ENCODE results near the gene NFIX.
"Not testable (repeated sequence)": the region's sequence is repeated elsewhere in the genome, so short reads cannot be mapped to it uniquely, and the experiment has no call there.

The NFIX gene

DNA sequence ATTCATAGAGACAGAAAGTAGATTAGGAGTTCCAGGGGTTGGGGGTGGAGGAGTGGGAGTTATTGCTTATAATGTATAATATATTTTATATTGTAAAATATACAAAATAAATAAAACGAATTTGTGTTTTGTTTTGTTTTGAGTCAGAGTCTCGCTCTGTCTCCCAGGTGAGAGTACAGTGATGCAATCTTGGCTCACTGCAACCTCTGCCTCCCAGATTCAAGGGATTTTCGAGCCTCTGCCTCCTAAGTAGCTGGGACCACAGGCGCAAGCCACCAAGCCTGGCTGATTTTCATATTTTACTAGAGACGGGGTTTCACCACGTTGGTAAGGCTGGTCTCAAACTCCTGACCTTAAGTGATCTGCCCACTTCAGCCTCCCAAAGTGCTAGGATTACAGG lies 35.8 kb upstream of the NFIX start:
- no peak for DNase-seq

DNA sequence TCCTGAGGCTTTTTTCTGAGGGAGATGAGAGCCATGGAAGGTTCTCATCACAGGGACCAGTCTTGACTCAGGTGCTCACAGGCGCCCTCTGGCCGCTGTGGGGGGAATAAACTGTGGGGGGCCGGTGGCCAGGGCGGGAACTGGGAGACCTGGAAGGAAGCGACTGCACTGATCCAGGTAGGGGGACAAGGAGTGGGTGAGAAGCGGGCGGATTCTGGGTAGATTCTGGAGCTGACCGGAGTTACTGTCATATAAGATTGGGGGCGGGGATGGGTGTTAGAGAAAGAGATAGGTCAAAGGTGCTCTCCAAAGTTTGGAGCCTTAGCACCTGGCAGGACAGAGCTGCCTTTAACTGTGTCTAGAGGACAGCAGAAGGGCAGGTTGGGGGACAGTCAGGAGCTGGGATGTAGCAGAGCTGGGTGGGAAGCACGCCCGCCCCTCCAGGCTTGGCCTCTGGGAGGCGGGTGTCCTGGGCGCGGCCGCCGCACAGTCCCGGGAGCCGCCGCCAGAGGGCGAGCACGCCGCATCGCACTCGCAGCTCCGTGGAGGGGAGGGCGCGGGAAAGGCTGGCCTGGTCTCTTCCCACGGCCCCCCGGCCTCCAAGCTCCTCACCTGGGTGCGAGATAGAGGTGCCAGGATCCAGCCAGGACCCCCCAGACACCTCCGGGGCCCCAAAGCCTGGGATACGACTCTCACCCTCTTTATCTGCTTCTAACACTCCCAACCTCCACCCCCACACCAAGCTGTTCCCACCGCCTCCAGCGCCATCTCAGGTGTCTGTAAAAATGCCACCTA lies 30.1 kb upstream of the NFIX start:
- DNase-seq = peak; percentile 86

GRCh38 chr19:12965812-12966135 lies 29.5 kb upstream of the NFIX start:
- DNase-seq = no peak

DNA sequence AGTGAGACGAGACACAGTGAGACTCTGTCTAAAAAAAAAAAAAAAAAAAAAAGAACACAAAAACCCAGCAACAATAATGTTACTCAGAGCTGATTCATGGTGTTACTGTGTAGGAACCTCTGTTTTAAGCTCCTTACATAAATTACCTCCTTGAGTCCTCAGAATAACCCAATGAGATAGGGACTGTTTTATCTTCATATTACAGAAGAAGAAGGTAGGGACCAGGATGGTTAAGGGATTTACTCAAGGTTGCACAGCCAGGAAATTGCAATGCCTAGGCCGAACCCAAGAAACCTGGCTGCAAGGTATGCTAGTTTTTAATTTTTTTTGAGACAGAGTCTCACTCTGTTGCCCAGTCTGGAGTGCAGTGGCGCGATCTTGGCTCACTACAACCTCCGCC lies 27.4 kb upstream of the NFIX start:
- no peak for DNase-seq

DNA sequence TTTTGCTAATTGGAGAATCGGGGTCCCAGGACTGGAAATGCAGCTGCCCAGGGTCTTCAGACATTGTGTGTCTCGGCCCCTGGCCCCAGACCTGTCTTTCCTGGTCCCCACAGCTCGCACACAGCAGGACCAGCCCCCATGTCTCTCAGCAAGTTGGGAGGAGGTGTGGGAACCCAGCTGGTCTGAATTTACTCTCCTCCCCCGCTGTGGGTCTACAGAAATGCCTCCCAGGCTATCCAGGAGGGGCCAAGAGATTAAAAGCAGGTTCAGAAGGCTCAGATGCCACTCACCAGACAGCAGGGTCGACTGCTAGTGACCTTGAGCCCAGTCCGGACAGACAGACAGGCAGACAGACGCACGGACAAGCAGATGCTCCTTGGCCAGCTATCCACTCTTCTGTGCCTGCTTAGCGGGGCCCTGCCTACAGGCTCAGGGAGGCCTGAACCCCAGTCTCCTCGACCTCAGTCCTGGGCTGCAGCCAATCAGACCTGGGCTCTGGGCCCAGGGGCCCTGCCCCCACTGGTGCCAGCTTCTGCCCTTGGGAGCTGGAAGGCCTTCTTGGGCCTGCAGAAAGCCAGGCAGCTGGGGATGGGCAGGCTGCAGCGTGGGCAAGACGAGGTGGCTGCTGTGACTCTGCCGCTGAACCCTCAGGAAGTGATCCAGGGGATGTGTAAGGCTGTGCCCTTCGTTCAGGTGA lies 25.8 kb upstream of the NFIX start, which contains the start of gene DAND5:
TSS of gene DAND5 (plus strand) at position 285 of the 697 bp plus-strand sequence. CDS start at position 370, 85 bp downstream.
- DNase-seq = no peak

- DNase-seq = no peak
These were observed 25.0 kb upstream of the NFIX start for GRCh38 chr19:12970070-12970820.

- no peak for DNase-seq
These were observed 22.0 kb upstream of the NFIX start for GRCh38 chr19:12973236-12973635.

- DNase-seq = no peak
These were observed 20.7 kb upstream of the NFIX start for GRCh38 chr19:12974301-12975220.

DNA sequence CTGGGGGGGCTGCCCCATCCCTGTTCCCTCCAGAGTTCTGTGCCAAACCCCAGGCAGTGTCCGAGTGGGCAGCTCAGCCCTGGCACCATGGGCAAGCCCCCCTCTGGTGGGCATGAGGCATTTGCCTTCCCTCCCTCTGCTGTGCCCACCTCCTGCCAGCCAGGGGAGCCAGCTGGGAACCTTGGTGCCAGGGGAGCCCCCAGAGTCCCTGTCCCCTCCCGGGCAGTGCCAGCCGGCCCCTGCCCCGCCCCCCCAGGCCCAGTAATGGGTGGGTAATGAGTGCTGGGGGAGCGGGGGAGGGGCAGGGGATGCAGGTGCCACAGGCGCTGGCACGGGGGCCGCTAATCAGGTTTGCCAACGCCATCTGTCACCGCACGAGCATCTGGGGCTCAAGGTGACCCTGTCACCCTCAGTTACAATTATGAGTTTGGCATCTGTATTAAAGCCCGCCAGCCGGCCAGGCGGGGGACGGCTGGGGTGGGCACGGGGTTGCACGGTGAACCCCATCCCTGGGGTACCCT lies 20.0 kb upstream of the NFIX start:
- no peak for DNase-seq

DNA sequence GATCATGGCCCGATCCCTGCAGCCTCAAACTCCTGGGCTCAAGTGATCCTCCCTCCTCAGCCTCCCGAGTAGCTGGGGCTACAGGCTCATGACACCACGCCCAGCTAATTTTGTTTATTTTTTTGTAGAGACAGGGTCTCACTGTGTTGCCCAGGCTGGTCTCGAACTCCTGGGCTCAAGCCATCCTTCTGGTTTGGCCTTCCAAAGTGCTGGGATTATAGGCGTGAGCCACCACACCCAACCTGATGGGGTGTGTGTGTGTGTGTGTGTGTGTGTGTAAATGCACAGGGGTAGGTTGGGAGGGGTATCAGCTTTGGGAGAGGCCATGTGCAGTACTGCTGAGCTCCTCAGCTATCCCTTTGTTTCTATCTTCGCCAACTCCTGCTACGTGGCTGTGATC lies 19.2 kb upstream of the NFIX start:
- DNase-seq = not testable (repeated sequence)

- DNase-seq = no peak
These were observed 15.3 kb upstream of the NFIX start for GRCh38 chr19:12979974-12980373.

GRCh38 chr19:12982648-12983047 lies 12.6 kb upstream of the NFIX start:
- no peak for DNase-seq

DNA sequence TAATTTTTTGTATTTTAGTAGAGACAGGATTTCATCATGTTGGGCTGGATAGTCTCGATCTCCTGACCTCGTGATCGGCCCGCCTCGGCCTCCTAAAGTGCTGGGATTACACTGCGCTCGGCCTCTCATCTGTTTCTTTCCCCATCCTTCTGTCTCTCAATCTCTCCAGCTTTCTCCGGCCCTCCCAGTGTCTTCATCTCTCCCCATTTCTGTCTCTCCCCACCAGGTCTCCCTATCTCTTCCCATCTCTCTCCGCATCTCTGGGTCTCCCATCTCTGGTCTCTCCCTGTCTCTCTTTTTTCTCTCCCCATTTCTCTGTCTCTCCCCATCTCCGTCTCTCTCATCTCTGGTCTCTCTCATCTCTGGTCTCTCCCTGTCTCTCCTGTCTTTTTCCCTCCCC lies 12.2 kb upstream of the NFIX start:
- no peak for DNase-seq

- DNase-seq = peak; percentile 84
These were observed 11.6 kb upstream of the NFIX start for GRCh38 chr19:12983542-12984142.

DNA sequence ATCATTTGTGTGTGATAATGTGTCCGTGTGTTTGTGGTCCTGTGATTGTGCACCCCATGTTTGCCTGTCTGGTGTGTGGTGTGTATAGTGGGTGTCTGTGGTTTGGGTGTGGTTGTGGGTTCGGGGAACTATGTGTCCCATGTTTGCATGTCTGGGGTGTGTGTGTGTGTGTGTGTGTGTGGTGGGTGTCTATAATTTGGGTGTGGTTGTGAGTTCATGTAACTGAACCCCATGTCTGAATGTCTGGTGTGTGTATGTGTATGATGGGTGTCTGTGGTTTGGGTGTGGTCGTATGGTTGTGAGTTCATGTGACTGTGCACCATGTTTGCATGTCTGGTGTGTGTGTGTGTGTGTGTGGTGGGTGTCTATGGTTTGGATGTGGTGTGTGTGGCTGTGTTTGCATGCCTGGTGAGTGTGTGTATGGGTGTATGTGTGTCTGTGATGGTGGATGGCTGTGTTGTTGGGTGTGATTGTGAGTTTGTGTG lies 11.1 kb upstream of the NFIX start:
- no peak for DNase-seq

GRCh38 chr19:12984683-12985048 lies 10.6 kb upstream of the NFIX start:
- DNase-seq = no peak

GRCh38 chr19:12985049-12985776 lies 10.1 kb upstream of the NFIX start:
- DNase-seq = peak; percentile 15

GRCh38 chr19:12986726-12987125 lies 8.5 kb upstream of the NFIX start:
- DNase-seq = no peak

DNA sequence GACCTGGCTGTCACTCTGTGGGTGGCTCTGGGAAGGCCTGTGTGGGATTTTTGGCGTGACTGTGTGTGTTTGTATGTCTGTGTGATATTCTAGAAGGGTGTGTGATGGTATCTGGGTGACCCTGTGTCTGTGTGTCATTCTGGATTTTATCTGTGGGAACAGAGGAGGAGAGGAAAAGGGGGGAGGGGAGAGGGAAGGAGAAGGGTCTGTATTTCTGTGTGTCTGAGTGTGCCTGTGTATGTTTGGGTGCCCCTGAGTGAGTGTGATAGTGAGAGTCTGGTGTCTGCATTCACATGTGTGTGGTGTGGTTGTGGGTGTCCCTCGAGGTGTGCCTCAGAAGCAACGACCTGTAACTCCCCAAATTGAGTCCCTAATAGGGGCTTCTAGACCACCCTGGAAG lies 8.1 kb upstream of the NFIX start:
- DNase-seq = no peak

DNA sequence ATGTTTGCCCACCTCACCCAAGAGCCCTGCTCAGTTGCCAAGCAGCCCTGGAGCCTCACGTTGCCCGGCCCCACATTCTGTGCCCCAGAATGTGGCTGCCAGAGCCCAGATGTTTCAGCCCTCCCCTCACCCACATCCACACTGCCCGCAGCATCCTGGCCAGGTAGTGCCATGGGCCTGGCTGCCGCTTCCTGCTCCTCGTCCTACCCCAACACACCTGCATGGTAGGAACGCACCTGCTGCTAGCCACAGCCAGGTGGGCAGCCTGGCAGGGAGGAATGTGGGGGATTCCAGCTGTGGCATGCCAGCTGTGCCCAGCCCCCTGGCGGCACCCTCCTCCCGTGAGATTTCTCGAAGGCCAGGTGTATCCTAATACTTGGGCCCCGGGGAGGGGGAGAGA lies 7.5 kb upstream of the NFIX start:
- DNase-seq = no peak

GRCh38 chr19:12990431-12990830 lies 4.8 kb upstream of the NFIX start:
- DNase-seq = no peak
